Measurements from ENCODE around the gene CXCR6.

GRCh38 chr3:45936261-45936660, 7.0 kb upstream of the CXCR6 start:
- TF ChIP-seq CTCF (IDR thresholded peaks at IDR 0.05; ENCODE audit: insufficient read depth, low read depth, low read length) (no peak), EZH2 (IDR thresholded peaks at IDR 0.05; ENCODE audit: insufficient read depth, low read length) (no peak)
